ENCODE results near the gene MICALL1.
A peak's percentile ranks its signal among the peaks of the same experiment; 100 is the strongest.

MICALL1 gene

GRCh38 chr22:37907036-37907954 lies 1.2 kb downstream of the MICALL1 start:
- DNase-seq = no peak

GRCh38 chr22:37909766-37910165 lies 3.7 kb downstream of the MICALL1 start:
- no peak for DNase-seq

- DNase-seq = peak; percentile 15
Observed at GRCh38 chr22:37910890-37911672, 5.0 kb downstream of the MICALL1 start.

GRCh38 chr22:37911697-37912096 lies 5.6 kb downstream of the MICALL1 start:
- DNase-seq = no peak

- DNase-seq = no peak
Observed at GRCh38 chr22:37912171-37912570, 6.1 kb downstream of the MICALL1 start.

- DNase-seq = no peak
Observed at GRCh38 chr22:37913233-37913721, 7.2 kb downstream of the MICALL1 start.

GRCh38 chr22:37916311-37916710 lies 10.2 kb downstream of the MICALL1 start:
- DNase-seq = no peak

- no peak for DNase-seq
Observed at GRCh38 chr22:37917874-37918548, 11.9 kb downstream of the MICALL1 start.

GRCh38 chr22:37918580-37919270 lies 12.6 kb downstream of the MICALL1 start:
- no peak for DNase-seq

GRCh38 chr22:37920126-37920525 lies 14.0 kb downstream of the MICALL1 start:
- no peak for DNase-seq

GRCh38 chr22:37922191-37922590 lies 16.1 kb downstream of the MICALL1 start:
- DNase-seq = no peak

- no peak for DNase-seq
Observed at GRCh38 chr22:37923927-37924326, 17.8 kb downstream of the MICALL1 start.

- DNase-seq = no peak
Observed at GRCh38 chr22:37924386-37925065, 18.4 kb downstream of the MICALL1 start.

- no peak for DNase-seq
Observed at GRCh38 chr22:37925330-37925729, 19.2 kb downstream of the MICALL1 start.

GRCh38 chr22:37925767-37926166 lies 19.7 kb downstream of the MICALL1 start:
- DNase-seq = no peak

GRCh38 chr22:37926358-37926757 lies 20.3 kb downstream of the MICALL1 start:
- no peak for DNase-seq

- DNase-seq = no peak
Observed at GRCh38 chr22:37926771-37927636, 20.9 kb downstream of the MICALL1 start.

- DNase-seq = no peak
Observed at GRCh38 chr22:37927637-37927936, 21.5 kb downstream of the MICALL1 start.

- no peak for DNase-seq
Observed at GRCh38 chr22:37929390-37929789, 23.3 kb downstream of the MICALL1 start.

GRCh38 chr22:37930270-37930951 lies 24.3 kb downstream of the MICALL1 start:
- DNase-seq = no peak

All from NCI-H510A treated with DMSO at 0.1 percent for 48 hours (cell line).